Measurements from ENCODE around the gene TMEM42. TPM values are rescaled to one million over a fixed set of nuclear protein-coding genes. Genes with fewer than 3 reads are reported as not detected.
"Not testable (repeated sequence)": the region's sequence is repeated elsewhere in the genome, so short reads cannot be mapped to it uniquely, and the experiment has no call there.

Gene TMEM42
- total RNA-seq, 2 donors from 2014 or later: 6.9 to 7.3 TPM

DNA sequence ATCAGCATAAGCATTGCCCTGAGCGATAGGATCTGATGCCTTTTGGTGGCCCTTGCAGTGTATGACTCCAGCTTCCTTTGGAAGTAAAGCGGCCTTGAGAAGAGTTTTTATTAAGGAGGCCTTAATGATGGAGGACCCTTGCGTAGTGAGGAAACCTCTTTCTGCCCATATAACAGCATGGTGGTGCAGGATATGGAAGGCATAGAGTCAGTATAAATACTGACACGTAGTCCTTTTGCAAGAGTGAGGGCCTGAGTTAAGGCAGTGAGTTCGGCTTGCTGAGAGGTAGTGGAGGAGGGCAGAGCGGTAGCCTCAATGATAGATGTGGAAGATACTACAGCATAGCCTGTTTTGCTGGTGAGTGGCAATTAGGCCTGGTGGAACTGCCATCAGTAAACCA is 5.0 kb upstream of the TMEM42 start:
- not testable (repeated sequence) for ATAC-seq (replicated peaks); H3K4me3 Mint-ChIP-seq; H3K27ac Mint-ChIP-seq; H3K27me3 Mint-ChIP-seq; H3K9me3 Mint-ChIP-seq; H3K36me3 Mint-ChIP-seq (ENCODE audit: low read depth); H3K4me1 Mint-ChIP-seq

- Mint-ChIP-seq H3K4me3 (no peak overlapping the region), H3K9me3 (no peaks in the 10 kb centered on the region), H3K36me3 (ENCODE audit: low read depth) (no peaks in the 10 kb centered on the region), H3K27ac (no peak overlapping the region), H3K27me3 (no peaks in the 10 kb centered on the region), H3K4me1 (peaks cover 4% of the 10 kb centered on the region)
- ATAC-seq (replicated peaks): no peak
Observed at GRCh38 chr3:44860117-44860516, 1.6 kb upstream of the TMEM42 start.

- Mint-ChIP-seq H3K27ac (peak overlapping the region; percentile 80), H3K27me3 (no peaks in the 10 kb centered on the region), H3K9me3 (no peaks in the 10 kb centered on the region), H3K4me1 (peaks cover 17% of the 10 kb centered on the region), H3K36me3 (ENCODE audit: low read depth) (no peaks in the 10 kb centered on the region), H3K4me3 (peak overlapping the region; percentile 84)
- peak; percentile 27 for ATAC-seq (replicated peaks)
Observed at GRCh38 chr3:44862226-44862637, 520 bp downstream of the TMEM42 start.

DNA sequence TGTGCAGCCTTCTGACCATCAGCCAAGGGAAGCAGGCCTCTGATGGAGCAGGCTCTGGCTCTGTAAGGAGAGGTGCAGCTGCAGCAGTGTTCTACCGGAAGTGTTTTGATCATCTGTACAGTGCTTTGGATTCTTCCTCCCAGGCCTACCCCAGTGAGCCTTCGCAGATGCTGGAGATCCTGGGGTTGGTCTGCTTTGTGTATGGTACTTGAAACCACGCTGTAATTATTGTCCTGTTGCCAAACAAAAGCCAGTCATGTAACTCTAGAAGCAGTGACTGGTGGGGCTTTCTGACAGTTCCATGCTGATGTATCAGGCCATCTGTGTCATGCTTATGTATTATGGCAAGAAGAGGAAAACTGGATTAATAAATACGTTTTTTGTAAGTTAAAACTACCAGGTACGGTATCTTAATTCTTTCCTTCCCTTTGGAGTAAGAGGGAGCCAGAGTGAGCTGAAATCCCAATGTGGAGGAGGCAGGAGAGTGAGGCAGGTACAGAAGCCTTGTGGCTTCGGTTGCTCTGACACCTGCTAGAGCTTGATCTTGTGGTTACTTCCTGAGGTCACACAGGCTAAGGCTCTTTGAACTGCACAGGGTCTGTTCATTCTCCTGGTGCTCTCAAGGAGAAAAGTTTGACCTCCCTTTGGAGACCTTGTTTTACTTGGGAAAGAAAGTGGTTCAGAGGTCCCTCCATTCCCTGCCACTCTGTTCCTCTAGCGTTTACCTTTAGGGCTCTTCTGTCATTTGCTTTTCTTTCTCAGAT is 3.7 kb downstream of the TMEM42 start:
- Mint-ChIP-seq H3K4me1 (peaks cover 17% of the 10 kb centered on the region), H3K9me3 (peaks cover 3% of the 10 kb centered on the region), H3K27ac (peak overlapping the region; percentile 76), H3K36me3 (ENCODE audit: low read depth) (no peaks in the 10 kb centered on the region), H3K4me3 (peak overlapping the region; percentile 35), H3K27me3 (no peaks in the 10 kb centered on the region)
- no peak for ATAC-seq (replicated peaks)

DNA sequence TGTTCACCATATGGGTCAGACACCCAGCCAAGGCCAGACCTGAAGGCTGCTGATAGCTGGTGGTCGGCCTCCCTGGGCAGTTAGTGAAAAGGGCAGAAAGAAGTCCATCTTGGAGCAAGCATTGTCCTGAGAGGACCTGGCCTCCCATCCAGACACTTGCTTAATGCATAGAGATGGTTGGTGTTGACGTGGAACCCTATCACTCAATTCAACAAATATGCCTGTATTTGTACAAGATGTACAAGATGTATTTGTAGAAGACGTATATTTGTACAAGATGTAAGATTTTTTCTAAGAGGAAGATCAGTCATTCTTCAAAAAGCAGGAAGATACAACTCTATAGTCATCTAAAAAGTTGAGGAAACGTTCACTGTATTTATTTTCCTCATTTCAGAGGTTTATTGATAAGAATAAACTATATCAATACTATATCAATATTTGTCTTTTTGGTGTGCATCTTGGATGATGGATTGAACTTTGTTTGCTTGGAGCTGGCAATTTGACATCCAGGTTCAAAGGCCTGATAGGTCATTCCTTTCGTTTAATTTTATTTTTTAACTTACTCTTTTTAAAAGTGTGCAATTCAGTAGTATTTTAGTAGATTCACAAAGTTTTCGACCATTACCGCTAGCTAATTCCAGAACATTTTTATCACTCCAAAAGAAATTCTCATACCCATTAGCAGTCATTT is 5.9 kb downstream of the TMEM42 start:
- Mint-ChIP-seq H3K27ac (peak overlapping the region; percentile 76), H3K4me3 (no peak overlapping the region), H3K36me3 (ENCODE audit: low read depth) (no peaks in the 10 kb centered on the region), H3K27me3 (no peaks in the 10 kb centered on the region), H3K9me3 (peaks cover 3% of the 10 kb centered on the region), H3K4me1 (peaks cover 16% of the 10 kb centered on the region)
- ATAC-seq (replicated peaks): no peak

- H3K27me3 Mint-ChIP-seq: no peaks in the 10 kb centered on the region
- H3K4me3 Mint-ChIP-seq: no peak overlapping the region
- H3K9me3 Mint-ChIP-seq: peaks cover 3% of the 10 kb centered on the region
- no peak for ATAC-seq (replicated peaks)
- H3K36me3 Mint-ChIP-seq (ENCODE audit: low read depth): no peaks in the 10 kb centered on the region
- no peak overlapping the region for H3K27ac Mint-ChIP-seq
- H3K4me1 Mint-ChIP-seq: peaks cover 10% of the 10 kb centered on the region
Observed at GRCh38 chr3:44870375-44871061, 8.8 kb downstream of the TMEM42 start.

- Mint-ChIP-seq H3K4me3 (no peak within 1 kb of the TSS), H3K4me1 (no peaks in the 10 kb centered on the region), H3K27ac (no peak within 1 kb of the TSS), H3K36me3 (ENCODE audit: low read depth) (no peaks in the 10 kb centered on the region), H3K27me3 (peaks cover 6% of the 10 kb centered on the region), H3K9me3 (no peaks in the 10 kb centered on the region)
- ATAC-seq (replicated peaks): no peak
Observed at GRCh38 chr3:44874308-44874707, 12.6 kb downstream of the TMEM42 start, which contains the start of gene TGM4. TSS of gene TGM4 (plus strand) at chr3:44874608. CDS start at chr3:44874679, 71 bp downstream.

GRCh38 chr3:44875596-44875995 is 13.9 kb downstream of the TMEM42 start:
- no peaks in the 10 kb centered on the region for H3K4me1 Mint-ChIP-seq
- H3K27me3 Mint-ChIP-seq: peaks cover 6% of the 10 kb centered on the region
- H3K4me3 Mint-ChIP-seq: no peak overlapping the region
- no peak for ATAC-seq (replicated peaks)
- no peaks in the 10 kb centered on the region for H3K36me3 Mint-ChIP-seq (ENCODE audit: low read depth)
- no peaks in the 10 kb centered on the region for H3K9me3 Mint-ChIP-seq
- H3K27ac Mint-ChIP-seq: no peak overlapping the region

DNA sequence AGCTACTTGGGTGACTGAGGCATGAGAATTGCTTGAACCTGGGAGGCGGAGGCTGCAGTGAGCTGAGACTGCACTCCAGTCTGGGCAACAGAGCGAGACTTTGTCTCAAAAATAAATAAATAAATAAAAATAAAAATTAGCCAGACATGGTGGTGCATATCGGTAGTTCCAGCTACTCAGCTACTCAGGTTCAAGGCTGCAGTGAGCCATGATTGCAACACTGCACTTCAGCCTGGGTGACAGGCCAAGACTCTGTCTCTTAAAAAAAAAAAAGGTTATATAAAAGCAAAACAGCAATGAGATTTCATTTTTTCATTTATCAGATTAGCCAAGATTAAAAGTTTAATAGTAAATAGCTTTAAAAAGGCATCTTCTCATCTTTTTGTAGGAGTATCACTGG is 15.6 kb downstream of the TMEM42 start:
- no peaks in the 10 kb centered on the region for H3K9me3 Mint-ChIP-seq
- ATAC-seq (replicated peaks): no peak
- H3K4me3 Mint-ChIP-seq: no peak overlapping the region
- H3K27me3 Mint-ChIP-seq: peaks cover 6% of the 10 kb centered on the region
- no peak overlapping the region for H3K27ac Mint-ChIP-seq
- H3K36me3 Mint-ChIP-seq (ENCODE audit: low read depth): no peaks in the 10 kb centered on the region
- H3K4me1 Mint-ChIP-seq: no peaks in the 10 kb centered on the region

- no peaks in the 10 kb centered on the region for H3K36me3 Mint-ChIP-seq (ENCODE audit: low read depth)
- H3K27me3 Mint-ChIP-seq: peaks cover 9% of the 10 kb centered on the region
- H3K4me1 Mint-ChIP-seq: no peaks in the 10 kb centered on the region
- H3K4me3 Mint-ChIP-seq: no peak overlapping the region
- no peak for ATAC-seq (replicated peaks)
- H3K27ac Mint-ChIP-seq: no peak overlapping the region
- no peaks in the 10 kb centered on the region for H3K9me3 Mint-ChIP-seq
Observed at GRCh38 chr3:44880284-44880683, 18.6 kb downstream of the TMEM42 start.

GRCh38 chr3:44883213-44883955 is 21.7 kb downstream of the TMEM42 start:
- H3K27me3 Mint-ChIP-seq: peaks cover 11% of the 10 kb centered on the region
- ATAC-seq (replicated peaks): no peak
- H3K9me3 Mint-ChIP-seq: no peaks in the 10 kb centered on the region
- H3K27ac Mint-ChIP-seq: no peak overlapping the region
- no peak overlapping the region for H3K4me3 Mint-ChIP-seq
- no peaks in the 10 kb centered on the region for H3K36me3 Mint-ChIP-seq (ENCODE audit: low read depth)
- H3K4me1 Mint-ChIP-seq: no peaks in the 10 kb centered on the region

DNA sequence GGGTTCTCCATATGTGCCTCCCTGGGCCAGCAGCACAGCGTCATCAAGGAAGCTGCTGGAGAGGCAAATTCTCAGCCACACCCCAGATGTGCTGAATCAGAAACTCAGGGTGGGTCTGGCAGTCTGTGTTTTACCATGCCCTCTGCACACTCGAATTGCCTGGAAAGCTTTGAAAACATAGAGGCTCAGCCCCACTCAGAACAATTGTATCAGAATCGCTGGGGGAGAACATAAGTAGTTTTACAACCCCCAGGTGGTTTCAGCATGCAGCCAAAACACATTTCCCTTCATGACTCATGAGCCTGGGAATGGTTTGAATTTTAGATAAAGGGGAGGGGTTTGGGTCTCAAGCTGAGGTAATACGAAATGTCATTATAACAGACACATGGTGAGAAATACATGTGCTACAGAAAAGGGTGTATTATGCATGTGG is 22.3 kb downstream of the TMEM42 start:
- no peaks in the 10 kb centered on the region for H3K9me3 Mint-ChIP-seq
- H3K27me3 Mint-ChIP-seq: peaks cover 8% of the 10 kb centered on the region
- ATAC-seq (replicated peaks): no peak
- H3K4me1 Mint-ChIP-seq: no peaks in the 10 kb centered on the region
- H3K4me3 Mint-ChIP-seq: no peak overlapping the region
- no peak overlapping the region for H3K27ac Mint-ChIP-seq
- no peaks in the 10 kb centered on the region for H3K36me3 Mint-ChIP-seq (ENCODE audit: low read depth)

DNA sequence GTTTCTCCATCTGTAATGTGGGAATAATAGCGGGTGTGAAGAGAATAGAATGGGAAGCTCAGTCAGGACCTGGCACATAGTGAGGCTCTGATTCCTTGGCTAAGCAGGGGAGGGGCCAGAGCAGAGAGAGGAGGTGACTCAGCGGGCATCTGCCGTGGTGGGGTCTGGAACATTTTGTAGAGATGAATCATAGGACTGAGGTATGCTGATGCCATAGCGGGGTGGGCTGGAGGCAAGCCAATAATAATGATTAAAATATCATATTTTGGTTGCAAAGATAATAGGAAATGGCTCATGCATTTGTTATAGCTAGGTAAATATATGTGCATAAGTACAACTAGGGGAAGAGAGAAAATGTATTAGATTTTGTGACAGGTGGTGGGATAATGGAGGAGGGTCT is 23.9 kb downstream of the TMEM42 start:
- Mint-ChIP-seq H3K9me3 (no peaks in the 10 kb centered on the region), H3K4me3 (no peak overlapping the region), H3K36me3 (ENCODE audit: low read depth) (no peaks in the 10 kb centered on the region), H3K27ac (no peak overlapping the region), H3K4me1 (no peaks in the 10 kb centered on the region), H3K27me3 (peaks cover 8% of the 10 kb centered on the region)
- ATAC-seq (replicated peaks): no peak

DNA sequence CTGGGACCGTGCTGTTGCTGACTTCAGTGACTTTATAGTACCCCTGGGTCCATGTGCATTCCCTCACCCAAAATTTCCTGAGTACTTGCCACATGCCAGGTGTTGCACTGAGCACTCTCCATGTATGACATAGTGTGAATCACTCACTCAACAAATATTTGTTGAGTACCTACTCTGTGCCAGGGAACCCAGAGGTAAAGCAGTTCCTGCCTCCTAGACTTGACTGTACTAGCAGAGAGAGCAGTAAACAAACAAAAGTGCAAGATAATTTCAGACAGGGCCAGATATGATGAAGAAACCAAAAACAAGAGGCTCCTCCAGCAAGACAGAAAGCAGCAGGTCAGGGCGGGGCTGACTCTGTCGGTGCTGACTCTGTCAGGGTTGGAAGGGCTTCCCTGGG is 24.8 kb downstream of the TMEM42 start:
- H3K4me1 Mint-ChIP-seq: no peaks in the 10 kb centered on the region
- no peak overlapping the region for H3K4me3 Mint-ChIP-seq
- H3K9me3 Mint-ChIP-seq: no peaks in the 10 kb centered on the region
- no peak for ATAC-seq (replicated peaks)
- no peak overlapping the region for H3K27ac Mint-ChIP-seq
- peaks cover 8% of the 10 kb centered on the region for H3K27me3 Mint-ChIP-seq
- no peaks in the 10 kb centered on the region for H3K36me3 Mint-ChIP-seq (ENCODE audit: low read depth)

Measured in activated T-helper 17 cell treated with anti-CD3 and anti-CD28 coated beads, Interleukin-2, amount 50 U/mL, for 72 hours (primary cell).